HG02938 (cell line): Measurements from ENCODE around the gene EXOC4.
"Not testable (repeated sequence)": the region's sequence is repeated elsewhere in the genome, so short reads cannot be mapped to it uniquely, and the experiment has no call there.

ENCODE experiments used
- ATAC-seq: cut with Tn5 transposase; IDR thresholded peaks from one replicate; pipeline ENCODE4 v1.9.1; 2021; ENCODE audit warnings: mild to moderate bottlenecking, moderate library complexity; ENCODE audit not compliant: unreplicated experiment

EXOC4 gene

GRCh38 chr7:134046594-134047128, 793.8 kb downstream of the EXOC4 start:
- no peak for ATAC-seq

- ATAC-seq = no peak
These were observed 794.8 kb downstream of the EXOC4 start for GRCh38 chr7:134047675-134048074.

DNA sequence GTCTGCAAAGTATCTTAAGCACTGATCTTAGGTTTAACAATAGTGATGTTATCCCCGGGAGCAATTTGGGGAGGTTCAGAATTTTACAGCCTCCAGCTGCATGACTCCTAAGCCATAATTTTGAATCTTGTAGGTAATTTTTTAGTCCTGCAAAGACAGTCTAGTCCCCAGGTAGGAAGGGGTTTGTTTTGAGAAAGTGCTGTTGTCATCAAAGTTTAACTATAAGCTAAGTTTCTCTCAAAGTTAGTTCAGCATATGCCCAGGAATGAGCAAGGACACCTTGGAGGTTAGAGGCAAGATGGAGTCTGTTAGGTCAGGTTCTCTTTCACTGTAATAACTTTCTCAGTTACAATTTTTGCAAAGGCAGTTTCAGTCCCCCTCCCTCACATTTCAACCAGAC, 795.3 kb downstream of the EXOC4 start:
- ATAC-seq = no peak

GRCh38 chr7:134051020-134051419, 798.1 kb downstream of the EXOC4 start:
- ATAC-seq = no peak

DNA sequence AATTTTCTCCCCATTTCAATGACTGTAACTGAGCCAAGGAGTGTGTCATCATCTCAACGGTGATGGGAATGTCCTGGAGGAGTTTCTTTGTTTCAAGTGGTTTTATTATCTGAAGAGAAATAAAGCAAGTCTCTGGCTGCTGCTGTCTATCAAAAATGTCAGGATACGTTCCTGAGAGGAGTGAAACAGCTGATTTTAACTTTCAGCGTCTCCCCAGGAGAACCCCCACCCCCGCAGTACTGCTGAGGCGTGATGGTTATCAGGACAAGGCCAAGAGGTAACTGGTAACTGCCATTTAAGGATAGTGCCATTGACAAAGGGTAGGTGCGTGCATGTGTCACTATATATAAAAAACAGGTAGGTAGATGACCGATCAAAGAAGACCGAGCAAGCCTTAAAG, 803.9 kb downstream of the EXOC4 start:
- ATAC-seq = no peak

DNA sequence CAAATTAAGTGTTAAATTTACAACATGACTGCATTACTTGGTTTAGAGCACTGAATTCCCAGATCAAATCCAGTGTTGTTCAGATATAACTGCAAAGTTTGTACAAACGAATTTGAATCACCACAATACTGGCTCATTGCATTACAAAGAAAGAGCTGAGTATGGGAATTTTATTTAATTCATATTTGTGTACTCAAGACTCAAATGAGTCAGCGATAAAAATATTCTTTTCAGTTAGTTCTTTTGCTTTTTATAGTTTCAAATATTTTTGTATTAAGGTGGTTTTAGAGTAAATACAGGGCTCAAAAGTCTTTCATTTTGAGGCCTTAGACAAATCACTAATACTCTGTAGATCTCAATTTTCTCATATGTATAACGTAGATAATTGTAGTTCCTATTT, 805.6 kb downstream of the EXOC4 start:
- ATAC-seq = no peak

- no peak for ATAC-seq
These were observed 806.1 kb downstream of the EXOC4 start for GRCh38 chr7:134058980-134059379.

DNA sequence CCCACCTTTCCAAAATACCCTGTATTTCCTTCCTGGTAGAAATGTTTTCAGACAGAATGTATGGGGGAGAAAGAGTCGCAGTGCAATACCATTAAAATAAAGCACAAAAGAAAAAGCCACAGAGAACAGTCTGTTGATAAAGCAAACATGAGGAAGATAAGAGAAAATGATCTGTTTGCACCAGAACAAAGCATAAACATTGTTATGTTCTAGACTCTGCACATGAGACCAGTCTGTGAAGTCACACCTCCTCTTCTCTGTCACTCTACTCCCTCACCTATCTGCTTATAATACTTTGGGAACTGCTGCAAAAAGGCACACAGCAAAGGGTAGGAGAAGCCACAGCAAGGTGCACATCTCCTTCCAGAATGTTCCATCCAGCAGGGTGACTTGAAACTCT, 807.0 kb downstream of the EXOC4 start:
- no peak for ATAC-seq

GRCh38 chr7:134060874-134061273, 808.0 kb downstream of the EXOC4 start:
- no peak for ATAC-seq

DNA sequence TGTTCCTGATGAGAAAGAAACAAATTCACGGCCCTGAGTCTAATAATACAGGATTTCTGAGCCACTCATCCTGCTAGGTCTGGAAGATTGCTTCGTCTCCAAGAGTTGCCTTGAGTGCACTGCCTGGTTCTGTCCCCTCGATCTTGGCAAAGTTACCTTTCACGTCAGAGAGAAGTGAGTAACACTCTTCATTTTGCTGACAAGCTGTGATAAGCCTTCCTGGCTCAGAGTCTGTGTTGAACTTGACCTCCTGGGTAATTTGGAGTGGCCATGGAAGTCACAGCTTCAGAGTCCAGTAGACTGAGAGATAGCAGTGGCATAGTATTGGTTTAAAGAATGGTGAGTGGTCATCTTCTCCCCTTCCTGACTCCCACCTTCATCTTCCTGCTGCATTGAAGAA, 809.6 kb downstream of the EXOC4 start:
- no peak for ATAC-seq

GRCh38 chr7:134065415-134065814, 812.5 kb downstream of the EXOC4 start:
- ATAC-seq = no peak

DNA sequence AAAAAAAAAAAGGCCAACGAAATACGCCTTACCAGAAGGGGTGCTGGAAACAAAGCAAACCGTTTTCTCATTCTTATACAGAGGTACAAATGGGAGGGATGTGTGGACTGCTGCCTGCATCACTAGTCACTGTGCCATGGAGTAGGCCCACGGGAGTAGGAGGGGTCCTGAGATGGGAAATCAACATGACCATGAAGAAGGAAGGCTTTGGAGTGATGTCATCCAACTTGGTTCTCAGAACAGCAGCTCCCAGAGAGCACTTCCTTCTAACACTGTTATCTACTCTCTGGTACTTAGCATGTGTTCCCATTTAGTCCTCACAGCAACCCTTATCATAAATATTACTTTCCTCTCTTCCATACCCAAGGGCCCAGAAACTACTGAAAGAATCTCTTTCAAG, 814.3 kb downstream of the EXOC4 start:
- ATAC-seq = no peak

GRCh38 chr7:134068670-134069069, 815.8 kb downstream of the EXOC4 start:
- ATAC-seq = no peak

GRCh38 chr7:134069187-134069586, 816.3 kb downstream of the EXOC4 start:
- no peak for ATAC-seq

- ATAC-seq = no peak
These were observed 817.8 kb downstream of the EXOC4 start for GRCh38 chr7:134070673-134071072.

DNA sequence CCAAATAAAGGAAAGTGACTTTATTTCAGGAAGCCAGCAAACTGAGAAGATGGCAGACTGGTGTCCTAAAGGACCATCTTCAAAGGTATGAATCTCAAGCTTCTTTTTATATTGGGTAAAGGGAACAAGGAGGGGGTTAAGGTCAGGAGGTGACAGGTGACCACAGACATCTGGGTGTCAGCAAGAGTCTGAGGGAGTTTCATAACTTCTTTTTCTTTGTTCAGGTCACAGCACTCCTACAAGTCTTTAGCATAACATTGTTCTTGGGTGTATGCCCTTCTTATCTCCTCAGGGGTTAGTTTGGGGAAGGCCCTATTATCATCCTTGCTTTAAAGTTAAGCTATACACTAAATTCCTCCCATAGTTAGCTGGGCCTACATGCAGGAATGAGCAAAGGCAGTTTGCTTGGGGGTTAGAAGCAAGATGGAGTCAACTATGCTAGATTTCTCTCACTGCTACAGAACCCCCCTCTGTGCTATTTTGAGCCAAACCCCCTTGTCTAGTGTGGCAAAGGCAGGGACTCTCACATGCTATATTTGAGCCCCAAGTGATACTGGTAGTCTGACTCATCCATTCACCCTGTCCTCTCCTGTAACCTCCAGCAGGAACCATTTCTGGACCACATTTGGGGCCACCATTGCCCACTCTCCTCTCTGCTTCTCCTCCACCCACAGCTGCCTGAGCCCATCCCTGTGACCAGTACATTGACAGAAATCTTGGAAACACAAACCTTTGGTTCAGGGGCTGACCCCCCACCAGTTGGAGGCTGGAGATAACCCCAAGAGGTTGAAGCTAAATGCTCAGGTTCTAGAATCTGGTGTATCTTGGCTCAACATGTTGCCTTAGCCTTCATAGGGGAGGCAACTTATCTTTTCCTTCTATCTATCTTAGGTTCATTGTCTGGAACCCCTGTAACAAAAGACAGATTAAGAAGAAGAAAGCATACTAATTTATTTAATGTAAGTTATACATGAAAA, 818.8 kb downstream of the EXOC4 start:
- peak; percentile 88 for ATAC-seq

GRCh38 chr7:134073276-134073675, 820.4 kb downstream of the EXOC4 start:
- ATAC-seq = no peak

DNA sequence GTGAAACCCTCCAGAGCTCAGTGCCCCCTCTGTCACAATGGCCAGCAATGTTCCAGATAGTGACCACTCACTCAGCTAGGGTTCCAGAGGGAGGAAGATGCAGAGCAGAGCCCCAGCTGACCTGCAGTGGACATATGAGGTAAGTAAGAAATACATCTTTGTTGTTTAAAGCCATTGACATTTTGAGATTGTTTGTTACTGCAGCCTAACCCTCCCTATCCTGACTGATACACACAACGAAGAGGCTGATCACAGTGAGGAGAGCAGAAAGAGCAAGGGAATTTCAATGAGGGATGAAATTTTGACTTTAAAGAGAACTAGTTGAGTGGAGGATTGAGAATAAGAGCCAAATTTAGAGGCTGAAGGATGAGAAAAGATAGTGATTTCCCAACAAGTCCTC, 822.9 kb downstream of the EXOC4 start:
- ATAC-seq = no peak

GRCh38 chr7:134077560-134077959, 824.7 kb downstream of the EXOC4 start:
- ATAC-seq = not testable (repeated sequence)

GRCh38 chr7:134078991-134079390, 826.1 kb downstream of the EXOC4 start:
- no peak for ATAC-seq

DNA sequence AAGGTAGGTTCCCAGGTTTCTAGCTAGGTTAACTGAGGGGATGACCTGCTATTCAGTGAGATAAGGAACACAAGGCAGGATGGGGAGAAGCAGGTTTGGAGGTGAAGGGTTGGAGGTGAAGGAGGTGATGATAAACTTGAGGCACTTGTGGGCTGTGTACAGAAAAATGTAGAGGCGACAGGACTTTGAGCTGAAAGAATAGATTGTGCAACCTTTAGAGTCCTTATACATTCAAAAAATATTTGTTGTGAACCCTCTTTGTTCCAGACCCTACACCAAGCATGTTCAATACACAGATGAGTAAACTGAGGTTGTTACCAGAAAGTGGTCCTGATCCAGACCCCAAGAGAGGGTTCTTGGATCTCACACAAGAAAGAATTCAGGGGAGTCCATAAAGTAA, 828.8 kb downstream of the EXOC4 start:
- ATAC-seq = no peak

GRCh38 chr7:134083766-134084487, 831.0 kb downstream of the EXOC4 start:
- ATAC-seq = no peak
